CD14-positive monocyte (primary cell): ENCODE data around the gene KRTCAP3. TPM values are rescaled to one million over a fixed set of nuclear protein-coding genes. Genes with fewer than 3 reads are reported as not detected.

Source experiments
- DNase-seq, 3 donors: peaks; one replicate each; pipeline ENCODE4 v3.0.0-alpha.2; 2011 to 2022
- H2AFZ ChIP-seq: 2 replicates; pipeline ENCODE4 v1.6.0; 2012; ENCODE audit warnings: mild to moderate bottlenecking, low read depth, low read length, inconsistent platforms; ENCODE audit not compliant: insufficient read depth, poor library complexity, severe bottlenecking
- H3K27ac ChIP-seq, 2 donors: 1 replicate in 1 of 2; 2 replicates in 1 of 2; pipeline ENCODE4 v1.5.1; 2012 to 2013; ENCODE audit warnings: low read length in 2 of 2, control low read depth in 1 of 2, inconsistent platforms in 1 of 2, low read depth in 1 of 2, mild to moderate bottlenecking in 1 of 2
- H3K27me3 ChIP-seq, 2 donors: one replicate each; pipeline versions ENCODE4 v1.6.0 to v1.6.1; 2011 to 2013; ENCODE audit warnings: low read length in 2 of 2; ENCODE audit not compliant: control insufficient read depth in 2 of 2, insufficient read depth in 2 of 2
- H3K36me3 ChIP-seq, 2 donors: replicated peaks in 1 of 2; 1 replicate in 1 of 2; 2 replicates in 1 of 2; pipeline versions ENCODE4 v1.5.1 to v1.6.1; 2012 to 2013; ENCODE audit warnings: low read length in 2 of 2, control low read depth in 1 of 2, inconsistent platforms in 1 of 2, mild to moderate bottlenecking in 1 of 2; ENCODE audit not compliant: insufficient read depth in 2 of 2, control insufficient read depth in 1 of 2
- H3K4me1 ChIP-seq, 2 donors: 1 replicate in 1 of 2; 2 replicates in 1 of 2; pipeline versions ENCODE4 v1.5.1 to v1.6.1; 2012 to 2013; ENCODE audit warnings: low read length in 2 of 2, control low read depth in 1 of 2, inconsistent platforms in 1 of 2, mild to moderate bottlenecking in 1 of 2, moderate library complexity in 1 of 2; ENCODE audit not compliant: insufficient read depth in 2 of 2, control insufficient read depth in 1 of 2
- H3K4me2 ChIP-seq: replicated peaks from 2 replicates; pipeline ENCODE3; 2012; ENCODE audit warnings: low read length, moderate library complexity, mild to moderate bottlenecking; ENCODE audit not compliant: poor library complexity, severe bottlenecking; ENCODE audit errors: extremely low read depth
- H3K4me3 ChIP-seq, 3 experiments: fragments of 200-600 bp in 1 of 3; sonication (generic) in 1 of 3; replicated peaks in 1 of 3; 1 replicate in 2 of 3; 2 replicates in 1 of 3; pipeline ENCODE4 v1.5.1; 2011 to 2013; ENCODE audit warnings: low read length in 3 of 3, mild to moderate bottlenecking in 3 of 3, control low read depth in 2 of 3, low read depth in 2 of 3, inconsistent platforms in 1 of 3, moderate library complexity in 1 of 3
- H3K79me2 ChIP-seq: 2 replicates; pipeline ENCODE4 v1.6.0; 2012; ENCODE audit warnings: mild to moderate bottlenecking, control low read depth, inconsistent platforms, low read length, moderate library complexity; ENCODE audit not compliant: insufficient read depth
- H3K9ac ChIP-seq: 2 replicates; pipeline ENCODE4 v1.6.0; 2017; ENCODE audit warnings: low read length, mild to moderate bottlenecking; ENCODE audit not compliant: insufficient read depth, poor library complexity, severe bottlenecking
- H3K9me3 ChIP-seq, 2 donors: replicated peaks in 1 of 2; 1 replicate in 1 of 2; 2 replicates in 1 of 2; pipeline versions ENCODE4 v1.5.1 to v1.6.1; 2012 to 2013; ENCODE audit warnings: low read length in 2 of 2, control low read depth in 1 of 2; ENCODE audit not compliant: control insufficient read depth in 1 of 2, insufficient read depth in 1 of 2
- H4K20me1 ChIP-seq: 2 replicates; pipeline ENCODE4 v1.6.0; 2012; ENCODE audit warnings: mild to moderate bottlenecking, low read length, control low read depth, moderate library complexity; ENCODE audit not compliant: insufficient read depth
- H3K27ac Mint-ChIP-seq, 7 donors: one replicate each; pipeline ENCODE4 v1.8.0; 2020; ENCODE audit warnings: mild to moderate bottlenecking in 7 of 7, mixed read lengths in 7 of 7, moderate library complexity in 6 of 7, inconsistent platforms in 2 of 7
- H3K27me3 Mint-ChIP-seq, 3 donors: one replicate each; pipeline ENCODE4 v1.8.0; 2021 to 2022; ENCODE audit warnings: low read depth in 3 of 3, mild to moderate bottlenecking in 3 of 3, mixed read lengths in 3 of 3, moderate library complexity in 3 of 3, inconsistent platforms in 1 of 3
- H3K36me3 Mint-ChIP-seq, 2 donors: one replicate each; pipeline ENCODE4 v1.8.0; 2020; ENCODE audit warnings: mixed read lengths in 2 of 2, inconsistent platforms in 1 of 2, mild to moderate bottlenecking in 1 of 2
- H3K4me1 Mint-ChIP-seq: one replicate; pipeline ENCODE4 v1.8.0; 2020; ENCODE audit warnings: mild to moderate bottlenecking, mixed read lengths
- H3K4me3 Mint-ChIP-seq, 2 donors: one replicate each; pipeline ENCODE4 v1.8.0; 2020; ENCODE audit warnings: mild to moderate bottlenecking in 2 of 2, mixed read lengths in 2 of 2, moderate library complexity in 1 of 2
- H3K9me3 Mint-ChIP-seq, 7 donors: one replicate each; pipeline ENCODE4 v1.8.0; 2020 to 2022; ENCODE audit warnings: mixed read lengths in 7 of 7, mild to moderate bottlenecking in 6 of 7, moderate library complexity in 6 of 7, inconsistent platforms in 2 of 7
- WGBS: methylation state at CpG from one replicate; pipeline ENCODE4 v1.1.5; 2013; ENCODE audit warnings: missing lambda C conversion rate; ENCODE audit not compliant: insufficient coverage; 5-methylcytosine and 5-hydroxymethylcytosine counted together
- intact Hi-C, 2 donors: fragments of 100-400 bp; cut with micrococcal nuclease; formaldehyde crosslinking; loops; one replicate each; pipeline versions ENCODE4 v1.15.0 to v1.15.1; 2023
- polyA plus RNA-seq, 3 donors: library from polyadenylated mRNA; depleted of rRNA in 1 of 3; unstranded in 2 of 3; stranded (reverse) in 1 of 3; fragments of 300-500 nt in 2 of 3; fragments of >200 nt in 1 of 3; fragmentation: Illumina TruSeq in 2 of 3; gene quantifications; 1 replicate in 2 of 3; 2 replicates in 1 of 3; pipeline ENCODE4 v1.2.3, GENCODE V29; 2012 to 2021
- TF ChIP-seq, protein P1 (sequence below): fragments of 200-600 bp; IDR thresholded peaks from one replicate; pipeline ENCODE4 v1.8.0; 2022; ENCODE audit warnings: antibody characterized with exemption, mild to moderate bottlenecking

KRTCAP3 gene
- polyA plus RNA-seq, 3 donors: 2.5 TPM; not detected in 2

DNA sequence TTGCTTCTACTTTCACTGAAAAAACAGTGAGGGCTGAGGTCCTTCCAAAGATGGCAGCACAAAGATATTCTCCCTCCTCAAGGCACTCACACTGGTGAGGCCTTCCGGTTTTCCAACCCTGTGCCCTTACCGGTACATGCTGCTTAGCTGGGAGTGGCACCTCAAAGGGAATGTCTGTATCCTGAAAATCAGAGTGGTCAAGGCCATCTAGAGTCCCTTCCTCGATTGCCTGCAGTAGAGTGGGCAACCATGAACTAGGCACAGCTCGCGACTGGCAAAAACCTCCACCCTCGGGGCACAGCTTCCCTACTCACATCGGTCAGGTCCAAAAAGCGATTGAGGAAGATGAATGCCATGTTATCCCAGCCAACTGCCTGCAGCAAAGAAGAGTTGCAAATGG, 3.4 kb downstream of the KRTCAP3 start:
- no peak overlapping the region for H2AFZ ChIP-seq
- H3K36me3 ChIP-seq: peaks cover 25 to 48% of the 10 kb centered on the region in 2 donors
- intact Hi-C loops: no loop called here
- no peak overlapping the region for H3K27ac ChIP-seq
- Mint-ChIP-seq H3K36me3 (peaks cover 54 to 66% of the 10 kb centered on the region in 2 donors), H3K4me1 (peaks cover 4% of the 10 kb centered on the region), H3K27me3 (peaks cover 0 to 3% (median 0%) of the 10 kb centered on the region in 3 donors), H3K4me3 (no peak overlapping the region), H3K27ac (peak overlapping the region in 2 of 7 donors; percentile 30 to 46), H3K9me3 (peaks cover 0 to 1% (median 0%) of the 10 kb centered on the region in 7 donors)
- DNase-seq: no peak
- no peaks in the 10 kb centered on the region for H3K27me3 ChIP-seq
- TF ChIP-seq, protein P1, sequence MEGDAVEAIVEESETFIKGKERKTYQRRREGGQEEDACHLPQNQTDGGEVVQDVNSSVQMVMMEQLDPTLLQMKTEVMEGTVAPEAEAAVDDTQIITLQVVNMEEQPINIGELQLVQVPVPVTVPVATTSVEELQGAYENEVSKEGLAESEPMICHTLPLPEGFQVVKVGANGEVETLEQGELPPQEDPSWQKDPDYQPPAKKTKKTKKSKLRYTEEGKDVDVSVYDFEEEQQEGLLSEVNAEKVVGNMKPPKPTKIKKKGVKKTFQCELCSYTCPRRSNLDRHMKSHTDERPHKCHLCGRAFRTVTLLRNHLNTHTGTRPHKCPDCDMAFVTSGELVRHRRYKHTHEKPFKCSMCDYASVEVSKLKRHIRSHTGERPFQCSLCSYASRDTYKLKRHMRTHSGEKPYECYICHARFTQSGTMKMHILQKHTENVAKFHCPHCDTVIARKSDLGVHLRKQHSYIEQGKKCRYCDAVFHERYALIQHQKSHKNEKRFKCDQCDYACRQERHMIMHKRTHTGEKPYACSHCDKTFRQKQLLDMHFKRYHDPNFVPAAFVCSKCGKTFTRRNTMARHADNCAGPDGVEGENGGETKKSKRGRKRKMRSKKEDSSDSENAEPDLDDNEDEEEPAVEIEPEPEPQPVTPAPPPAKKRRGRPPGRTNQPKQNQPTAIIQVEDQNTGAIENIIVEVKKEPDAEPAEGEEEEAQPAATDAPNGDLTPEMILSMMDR: no peak
- no peaks in the 10 kb centered on the region for H3K9me3 ChIP-seq
- no peaks in the 10 kb centered on the region for H3K4me1 ChIP-seq
- WGBS: 100% methylated on average over 3 of the region's 8 CpGs
- H3K79me2 ChIP-seq: no peaks in the 10 kb centered on the region
- no peak overlapping the region for H3K9ac ChIP-seq
- peaks cover 4% of the 10 kb centered on the region for H4K20me1 ChIP-seq
- no peak overlapping the region for H3K4me2 ChIP-seq
- H3K4me3 ChIP-seq: no peak overlapping the region

DNA sequence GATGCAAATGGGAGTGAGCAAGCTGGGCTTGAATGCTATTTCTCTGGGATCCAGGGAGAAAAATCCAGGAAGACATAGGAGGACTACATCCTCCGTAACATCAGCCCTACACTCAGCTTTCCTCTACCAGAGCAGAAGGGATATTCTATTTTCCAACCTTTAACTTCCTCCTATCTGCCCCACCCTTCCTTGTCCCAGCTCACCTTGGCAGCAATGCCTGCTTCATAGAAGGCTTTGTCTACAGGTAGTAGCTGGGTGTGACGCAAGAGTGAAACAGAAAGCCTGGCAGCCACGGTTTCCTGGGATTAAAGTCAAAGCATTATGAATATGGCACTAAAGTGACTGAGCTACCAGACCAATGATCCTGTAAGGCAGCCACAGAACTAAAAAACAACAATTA, 3.9 kb downstream of the KRTCAP3 start:
- peaks cover 4% of the 10 kb centered on the region for H4K20me1 ChIP-seq
- no peak for DNase-seq
- no peaks in the 10 kb centered on the region for H3K27me3 ChIP-seq
- WGBS: no CpG with 5 or more reads among the region's 3 CpGs
- Mint-ChIP-seq H3K27me3 (peaks cover 0 to 3% (median 0%) of the 10 kb centered on the region in 3 donors), H3K36me3 (peaks cover 51 to 61% of the 10 kb centered on the region in 2 donors), H3K27ac (no peak overlapping the region), H3K9me3 (peaks cover 0 to 1% (median 0%) of the 10 kb centered on the region in 7 donors), H3K4me1 (peaks cover 4% of the 10 kb centered on the region), H3K4me3 (no peak overlapping the region)
- no peaks in the 10 kb centered on the region for H3K79me2 ChIP-seq
- intact Hi-C loops: no loop called here
- H3K36me3 ChIP-seq: peaks cover 20 to 43% of the 10 kb centered on the region in 2 donors
- no peak overlapping the region for H3K4me2 ChIP-seq
- H3K4me1 ChIP-seq: no peaks in the 10 kb centered on the region
- H2AFZ ChIP-seq: no peak overlapping the region
- TF ChIP-seq, protein P1: no peak
- no peak overlapping the region for H3K4me3 ChIP-seq
- no peaks in the 10 kb centered on the region for H3K9me3 ChIP-seq
- H3K27ac ChIP-seq: no peak overlapping the region
- no peak overlapping the region for H3K9ac ChIP-seq
